ENCODE data around the gene SSH3.
A peak's percentile ranks its signal among the peaks of the same experiment; 100 is the strongest.

SSH3 gene

GRCh38 chr11:67268081-67268961, 35.0 kb upstream of the SSH3 start:
- no peak for DNase-seq (ENCODE audit: extremely low read depth in 1 of 2, low read depth in 1 of 2)

- no peak for DNase-seq (ENCODE audit: extremely low read depth in 1 of 2, low read depth in 1 of 2)
Measured at GRCh38 chr11:67268962-67269268, 34.4 kb upstream of the SSH3 start.

GRCh38 chr11:67269401-67270255, 33.7 kb upstream of the SSH3 start:
- DNase-seq (ENCODE audit: extremely low read depth in 1 of 2, low read depth in 1 of 2) = no peak

GRCh38 chr11:67270256-67271204, 32.8 kb upstream of the SSH3 start:
- DNase-seq (ENCODE audit: extremely low read depth in 1 of 2, low read depth in 1 of 2) = no peak

- no peak for DNase-seq (ENCODE audit: extremely low read depth in 1 of 2, low read depth in 1 of 2)
Measured at GRCh38 chr11:67271205-67271540, 32.2 kb upstream of the SSH3 start.

GRCh38 chr11:67271541-67272284, 31.6 kb upstream of the SSH3 start:
- no peak for DNase-seq (ENCODE audit: extremely low read depth in 1 of 2, low read depth in 1 of 2)

GRCh38 chr11:67272327-67273259, 30.7 kb upstream of the SSH3 start:
- no peak for DNase-seq (ENCODE audit: extremely low read depth in 1 of 2, low read depth in 1 of 2)

- no peak for DNase-seq (ENCODE audit: extremely low read depth in 1 of 2, low read depth in 1 of 2)
Measured at GRCh38 chr11:67273260-67273990, 29.9 kb upstream of the SSH3 start.

GRCh38 chr11:67274768-67275605, 28.3 kb upstream of the SSH3 start:
- no peak for DNase-seq (ENCODE audit: extremely low read depth in 1 of 2, low read depth in 1 of 2)

GRCh38 chr11:67275606-67276409, 27.5 kb upstream of the SSH3 start:
- DNase-seq (ENCODE audit: extremely low read depth in 1 of 2, low read depth in 1 of 2) = no peak

- no peak for DNase-seq (ENCODE audit: extremely low read depth in 1 of 2, low read depth in 1 of 2)
Measured at GRCh38 chr11:67276781-67277230, 26.5 kb upstream of the SSH3 start.

- peak; percentile 77 to 80 for DNase-seq (ENCODE audit: extremely low read depth in 1 of 2, low read depth in 1 of 2)
Measured at GRCh38 chr11:67277231-67277961, 25.9 kb upstream of the SSH3 start.

GRCh38 chr11:67278135-67278938, 25.0 kb upstream of the SSH3 start:
- DNase-seq (ENCODE audit: extremely low read depth in 1 of 2, low read depth in 1 of 2) = no peak

- no peak for DNase-seq (ENCODE audit: extremely low read depth in 1 of 2, low read depth in 1 of 2)
Measured at GRCh38 chr11:67278939-67279588, 24.3 kb upstream of the SSH3 start.
